IMR-90 (cell line): ENCODE measurements around the gene COL28A1. TPM values are rescaled to one million over a fixed set of nuclear protein-coding genes. Genes with fewer than 3 reads are reported as not detected.

Source experiments
- ATAC-seq: fragments of 200-7000 bp; cut with Tn5 transposase; 2 replicates; pipeline ENCODE4 v1.9.1; 2020; ENCODE audit warnings: low read depth, mild to moderate bottlenecking, moderate library complexity
- BruUV-seq: library from RNA; stranded (reverse); fragments of 400-500 nt; replicated peaks from 2 replicates; lab custom pipeline; 2021; lab: Mats Ljungman, UMichigan
- CTCF ChIA-PET: fragments of 300-600 bp; formaldehyde crosslinking; extraction: SDS; loops from one replicate; lab custom pipeline; 2021; ENCODE audit warnings: antibody characterized with exemption; lab: Yijun Ruan, JAX
- POLR2A ChIA-PET: fragments of 300-600 bp; sonication (Branson Sonifier 250); formaldehyde crosslinking; loops from one replicate; lab custom pipeline; 2022; ENCODE audit warnings: antibody characterized with exemption; ENCODE audit not compliant: unreplicated experiment; lab: Charles Lee
- DNase-seq: peaks from one replicate; pipeline ENCODE4 v3.0.0; 2013
- H2AFZ ChIP-seq: replicated peaks from 2 replicates; pipeline ENCODE3; 2013; ENCODE audit warnings: low read length, mild to moderate bottlenecking; ENCODE audit not compliant: poor library complexity
- H2AK5ac ChIP-seq: 2 replicates; pipeline ENCODE4 v1.6.1; 2013; ENCODE audit warnings: low read depth, low read length, inconsistent platforms
- H2AK9ac ChIP-seq: replicated peaks from 2 replicates; pipeline ENCODE3; 2013; ENCODE audit warnings: mild to moderate bottlenecking, low read depth, low read length, moderate library complexity; ENCODE audit not compliant: poor library complexity
- H2BK120ac ChIP-seq: 2 replicates; pipeline ENCODE4 v1.6.1; 2013; ENCODE audit warnings: low read depth, low read length, inconsistent platforms
- H2BK15ac ChIP-seq: 3 replicates; pipeline ENCODE4 v1.6.1; 2013; ENCODE audit warnings: low read depth, low read length, inconsistent platforms
- H2BK20ac ChIP-seq: 2 replicates; pipeline ENCODE4 v1.6.1; 2013; ENCODE audit warnings: low read depth, mild to moderate bottlenecking, inconsistent platforms, low read length, moderate library complexity
- H2BK5ac ChIP-seq: 2 replicates; pipeline ENCODE4 v1.6.1; 2013; ENCODE audit warnings: mild to moderate bottlenecking, low read depth, low read length, inconsistent platforms; ENCODE audit not compliant: poor library complexity, severe bottlenecking
- H3K14ac ChIP-seq: replicated peaks from 2 replicates; pipeline ENCODE4 v1.6.1; 2013; ENCODE audit warnings: low read depth, low read length, inconsistent platforms
- H3K18ac ChIP-seq: 2 replicates; pipeline ENCODE4 v1.6.1; 2013; ENCODE audit warnings: low read depth, low read length, control low read depth
- H3K23ac ChIP-seq: 2 replicates; pipeline ENCODE4 v1.6.1; 2013; ENCODE audit warnings: low read depth, low read length, inconsistent platforms
- H3K27ac ChIP-seq: 2 replicates; pipeline ENCODE4 v1.5.1; 2013; ENCODE audit warnings: mild to moderate bottlenecking, control low read depth, low read length; ENCODE audit not compliant: insufficient read depth
- H3K27me3 ChIP-seq: 2 replicates; pipeline ENCODE4 v1.6.1; 2013; ENCODE audit warnings: low read length; ENCODE audit not compliant: control insufficient read depth, insufficient read depth
- H3K36me3 ChIP-seq: 2 replicates; pipeline ENCODE4 v1.6.1; 2013; ENCODE audit warnings: low read length, mixed read lengths; ENCODE audit not compliant: control insufficient read depth, insufficient read depth
- H3K4ac ChIP-seq: 2 replicates; pipeline ENCODE4 v1.6.1; 2013; ENCODE audit warnings: low read depth, low read length, inconsistent platforms
- H3K4me1 ChIP-seq: 2 replicates; pipeline ENCODE4 v1.6.1; 2013; ENCODE audit warnings: low read length, mixed read lengths; ENCODE audit not compliant: control insufficient read depth, insufficient read depth
- H3K4me2 ChIP-seq: 2 replicates; pipeline ENCODE4 v1.6.1; 2013; ENCODE audit warnings: low read depth, mild to moderate bottlenecking, control low read depth, low read length, moderate library complexity
- H3K4me3 ChIP-seq: 2 replicates; pipeline ENCODE4 v1.5.1; 2013; ENCODE audit warnings: low read depth, mild to moderate bottlenecking, control low read depth, low read length, moderate library complexity; ENCODE audit not compliant: insufficient read depth
- H3K56ac ChIP-seq: 2 replicates; pipeline ENCODE4 v1.6.1; 2013; ENCODE audit warnings: low read length, inconsistent platforms; ENCODE audit not compliant: insufficient read depth; ENCODE audit errors: extremely low read depth
- H3K79me1 ChIP-seq, 2 experiments: 2 replicates each; pipeline ENCODE4 v1.6.1; 2013; ENCODE audit warnings: low read length in 2 of 2, inconsistent platforms in 1 of 2, low read depth in 1 of 2
- H3K9ac ChIP-seq: 2 replicates; pipeline ENCODE4 v1.6.1; 2013; ENCODE audit warnings: low read depth, low read length, control low read depth
- H3K9me1 ChIP-seq: 2 replicates; pipeline ENCODE4 v1.6.1; 2013; ENCODE audit warnings: low read length, inconsistent platforms; ENCODE audit not compliant: insufficient read depth
- H3K9me3 ChIP-seq: 2 replicates; pipeline ENCODE4 v1.6.1; 2013; ENCODE audit warnings: low read length; ENCODE audit not compliant: control insufficient read depth, insufficient read depth
- H4K20me1 ChIP-seq: 2 replicates; pipeline ENCODE4 v1.6.1; 2013; ENCODE audit warnings: low read length, inconsistent platforms; ENCODE audit not compliant: insufficient read depth
- H4K5ac ChIP-seq: 2 replicates; pipeline ENCODE4 v1.6.1; 2013; ENCODE audit warnings: mild to moderate bottlenecking, low read depth, low read length, control low read depth
- H4K8ac ChIP-seq, 2 experiments: 2 replicates each; pipeline ENCODE4 v1.6.1; 2013; ENCODE audit warnings: low read depth in 2 of 2, low read length in 2 of 2, control low read depth in 1 of 2, inconsistent platforms in 1 of 2
- H4K91ac ChIP-seq: 2 replicates; pipeline ENCODE4 v1.6.1; 2013; ENCODE audit warnings: low read depth, low read length, inconsistent platforms; ENCODE audit not compliant: insufficient read depth
- BHLHE40 ChIP-seq: fragments of 150-350 bp; IDR thresholded peaks from 2 replicates; pipeline ENCODE4 v1.6.1; 2016; ENCODE audit warnings: mild to moderate bottlenecking, low read depth, low read length
- CEBPB ChIP-seq: IDR thresholded peaks from 2 replicates; pipeline ENCODE4 v1.6.1; 2012; ENCODE audit warnings: low read depth, low read length, improper control_type of control experiment
- CHD1 ChIP-seq: IDR thresholded peaks from 2 replicates; pipeline ENCODE4 v1.6.1; 2012; ENCODE audit warnings: low read depth, low read length, improper control_type of control experiment
- MAFK ChIP-seq: IDR thresholded peaks from 2 replicates; pipeline ENCODE4 v1.6.1; 2012; ENCODE audit warnings: low read depth, low read length, improper control_type of control experiment
- MAZ ChIP-seq: IDR thresholded peaks from 2 replicates; pipeline ENCODE4 v1.6.1; 2012; ENCODE audit warnings: low read depth, mild to moderate bottlenecking, low read length, improper control_type of control experiment, moderate library complexity, borderline replicate concordance
- MXI1 ChIP-seq: IDR thresholded peaks from 2 replicates; pipeline ENCODE4 v1.6.1; 2012; ENCODE audit warnings: low read depth, mild to moderate bottlenecking, low read length, moderate library complexity, borderline replicate concordance
- NFE2L2 ChIP-seq: fragments of 150-350 bp; IDR thresholded peaks from 2 replicates; pipeline ENCODE4 v1.6.1; 2016; ENCODE audit warnings: low read depth, mild to moderate bottlenecking, low read length
- POLR2A ChIP-seq: IDR thresholded peaks from 2 replicates; pipeline ENCODE4 v1.6.1; 2012; ENCODE audit warnings: mild to moderate bottlenecking, low read depth, low read length
- RAD21 ChIP-seq: IDR thresholded peaks from 2 replicates; pipeline ENCODE4 v1.6.1; 2012; ENCODE audit warnings: low read length, improper control_type of control experiment
- RCOR1 ChIP-seq: IDR thresholded peaks from 2 replicates; pipeline ENCODE4 v1.6.1; 2012; ENCODE audit warnings: mild to moderate bottlenecking, low read length, improper control_type of control experiment; ENCODE audit not compliant: insufficient replicate concordance
- RFX5 ChIP-seq: IDR thresholded peaks from 2 replicates; pipeline ENCODE4 v1.8.0; 2012; ENCODE audit warnings: low read depth, mild to moderate bottlenecking, low read length, moderate library complexity
- SMC3 ChIP-seq: fragments of 150-350 bp; IDR thresholded peaks from 2 replicates; pipeline ENCODE4 v1.6.1; 2016; ENCODE audit warnings: low read depth, mild to moderate bottlenecking, antibody characterized with exemption, low read length, moderate library complexity
- WGBS, 2 experiments: methylation state at CpG; one replicate each; pipeline versions ENCODE4 v1.1.5 to v1.1.7; 2013; ENCODE audit warnings: missing lambda C conversion rate in 2 of 2; ENCODE audit not compliant: insufficient read length in 1 of 2; ENCODE audit errors: extremely low coverage in 2 of 2; 5-methylcytosine and 5-hydroxymethylcytosine counted together
- dilution Hi-C: fragments of 300-500 bp; cut with HindIII; formaldehyde crosslinking; loops from one replicate; pipeline ENCODE4 v1.14.3; 2018; ENCODE audit warnings: low sequenced_read_pairs; ENCODE audit not compliant: unreplicated experiment
- in situ Hi-C: fragments of 300-500 bp; cut with MboI; formaldehyde crosslinking; loops from 3 replicates; pipeline ENCODE4 v1.14.3; 2019; ENCODE audit warnings: low sequenced_read_pairs, inconsistent platforms, mixed read lengths
- intact Hi-C: fragments of 100-400 bp; cut with micrococcal nuclease; formaldehyde crosslinking; loops from 2 replicates; pipeline ENCODE4 v1.10.0; 2022
- polyA plus RNA-seq, 3 experiments: library from polyadenylated mRNA; depleted of rRNA; stranded (reverse); fragments of >200 nt; gene quantifications; 2 replicates each; pipeline ENCODE4 v1.2.3, GENCODE V29; 2012; ENCODE audit warnings: low replicate concordance in 1 of 3
- total RNA-seq: library from RNA; depleted of rRNA; stranded (reverse); fragments of >200 nt; gene quantifications from 2 replicates; pipeline ENCODE4 v1.2.3, GENCODE V29; 2012
- TF ChIP-seq, protein P1 (sequence below): conservative IDR thresholded peaks from 2 replicates; pipeline ENCODE4 v1.5.1; 2012; ENCODE audit warnings: mild to moderate bottlenecking, low read depth, low read length, improper control_type of control experiment
- TF ChIP-seq, protein P2 (sequence below): fragments of 150-350 bp; IDR thresholded peaks from 2 replicates; pipeline ENCODE4 v1.6.1; 2017; ENCODE audit warnings: mild to moderate bottlenecking, antibody characterized with exemption, low read length, low read depth
- TF ChIP-seq, protein P3 (sequence below): fragments of 150-350 bp; IDR thresholded peaks from 2 replicates; pipeline ENCODE4 v1.6.1; 2016; ENCODE audit warnings: low read depth, mild to moderate bottlenecking, low read length, moderate library complexity, borderline replicate concordance

The COL28A1 gene
- total and polyA plus RNA-seq, 2 of the 4 experiments (the other 2 are of a cell fraction): under 0.01 to 0.05 TPM

DNA sequence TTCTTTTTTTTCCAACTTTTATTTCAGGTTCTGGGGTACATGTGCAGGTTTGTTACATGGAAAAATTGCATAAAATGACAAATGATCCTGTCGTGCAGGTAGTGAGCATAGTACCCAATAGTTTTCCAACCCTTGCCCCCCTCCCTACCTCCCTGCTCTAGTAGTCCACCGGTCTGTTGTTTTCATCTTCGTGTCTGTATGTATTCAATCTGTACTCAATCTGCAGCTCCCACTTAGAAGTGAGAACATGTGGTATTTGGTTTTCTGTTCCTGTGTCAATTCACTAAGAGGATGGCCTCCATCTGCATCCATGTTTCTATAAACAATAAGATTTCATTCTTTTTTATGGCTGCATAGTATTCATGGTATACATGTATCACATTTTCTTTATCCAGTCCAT lies 202.1 kb downstream of the COL28A1 start:
- CTCF ChIA-PET: no interaction called here
- dilution Hi-C loops (no loop called here), intact Hi-C loops (no loop called here), in situ Hi-C loops (no loop called here)
- H4K91ac ChIP-seq: no peak overlapping the region
- H3K36me3 ChIP-seq: no peaks in the 10 kb centered on the region
- TF ChIP-seq, protein P1, sequence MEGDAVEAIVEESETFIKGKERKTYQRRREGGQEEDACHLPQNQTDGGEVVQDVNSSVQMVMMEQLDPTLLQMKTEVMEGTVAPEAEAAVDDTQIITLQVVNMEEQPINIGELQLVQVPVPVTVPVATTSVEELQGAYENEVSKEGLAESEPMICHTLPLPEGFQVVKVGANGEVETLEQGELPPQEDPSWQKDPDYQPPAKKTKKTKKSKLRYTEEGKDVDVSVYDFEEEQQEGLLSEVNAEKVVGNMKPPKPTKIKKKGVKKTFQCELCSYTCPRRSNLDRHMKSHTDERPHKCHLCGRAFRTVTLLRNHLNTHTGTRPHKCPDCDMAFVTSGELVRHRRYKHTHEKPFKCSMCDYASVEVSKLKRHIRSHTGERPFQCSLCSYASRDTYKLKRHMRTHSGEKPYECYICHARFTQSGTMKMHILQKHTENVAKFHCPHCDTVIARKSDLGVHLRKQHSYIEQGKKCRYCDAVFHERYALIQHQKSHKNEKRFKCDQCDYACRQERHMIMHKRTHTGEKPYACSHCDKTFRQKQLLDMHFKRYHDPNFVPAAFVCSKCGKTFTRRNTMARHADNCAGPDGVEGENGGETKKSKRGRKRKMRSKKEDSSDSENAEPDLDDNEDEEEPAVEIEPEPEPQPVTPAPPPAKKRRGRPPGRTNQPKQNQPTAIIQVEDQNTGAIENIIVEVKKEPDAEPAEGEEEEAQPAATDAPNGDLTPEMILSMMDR: no peak
- no peak for TF ChIP-seq RAD21
- no peak for TF ChIP-seq MXI1
- TF ChIP-seq, protein P2, sequence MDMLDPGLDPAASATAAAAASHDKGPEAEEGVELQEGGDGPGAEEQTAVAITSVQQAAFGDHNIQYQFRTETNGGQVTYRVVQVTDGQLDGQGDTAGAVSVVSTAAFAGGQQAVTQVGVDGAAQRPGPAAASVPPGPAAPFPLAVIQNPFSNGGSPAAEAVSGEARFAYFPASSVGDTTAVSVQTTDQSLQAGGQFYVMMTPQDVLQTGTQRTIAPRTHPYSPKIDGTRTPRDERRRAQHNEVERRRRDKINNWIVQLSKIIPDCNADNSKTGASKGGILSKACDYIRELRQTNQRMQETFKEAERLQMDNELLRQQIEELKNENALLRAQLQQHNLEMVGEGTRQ: no peak
- no peak for TF ChIP-seq RCOR1
- TF ChIP-seq SMC3: no peak
- TF ChIP-seq CHD1: no peak
- TF ChIP-seq MAZ: no peak
- TF ChIP-seq RFX5: no peak
- no peak for TF ChIP-seq POLR2A
- no peak for TF ChIP-seq BHLHE40
- TF ChIP-seq CEBPB: no peak
- TF ChIP-seq, protein P3, sequence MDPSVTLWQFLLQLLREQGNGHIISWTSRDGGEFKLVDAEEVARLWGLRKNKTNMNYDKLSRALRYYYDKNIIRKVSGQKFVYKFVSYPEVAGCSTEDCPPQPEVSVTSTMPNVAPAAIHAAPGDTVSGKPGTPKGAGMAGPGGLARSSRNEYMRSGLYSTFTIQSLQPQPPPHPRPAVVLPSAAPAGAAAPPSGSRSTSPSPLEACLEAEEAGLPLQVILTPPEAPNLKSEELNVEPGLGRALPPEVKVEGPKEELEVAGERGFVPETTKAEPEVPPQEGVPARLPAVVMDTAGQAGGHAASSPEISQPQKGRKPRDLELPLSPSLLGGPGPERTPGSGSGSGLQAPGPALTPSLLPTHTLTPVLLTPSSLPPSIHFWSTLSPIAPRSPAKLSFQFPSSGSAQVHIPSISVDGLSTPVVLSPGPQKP: no peak
- no peak for TF ChIP-seq NFE2L2
- no peak for TF ChIP-seq MAFK
- no peaks in the 10 kb centered on the region for H3K27me3 ChIP-seq
- no peak overlapping the region for H2BK15ac ChIP-seq
- no peak overlapping the region for H2BK120ac ChIP-seq
- no peak for ATAC-seq
- H3K14ac ChIP-seq: no peak overlapping the region
- BruUV-seq: no TSS peak
- no peak overlapping the region for H4K8ac ChIP-seq
- no peak overlapping the region for H2BK5ac ChIP-seq
- no peak overlapping the region for H3K27ac ChIP-seq
- no peak overlapping the region for H4K5ac ChIP-seq
- no peaks in the 10 kb centered on the region for H3K9me3 ChIP-seq
- H3K9ac ChIP-seq: no peak overlapping the region
- H3K4me1 ChIP-seq: no peaks in the 10 kb centered on the region
- no peak overlapping the region for H2AFZ ChIP-seq
- no peaks in the 10 kb centered on the region for H3K79me1 ChIP-seq
- H3K56ac ChIP-seq: no peak overlapping the region
- H4K20me1 ChIP-seq: no peaks in the 10 kb centered on the region
- no peaks in the 10 kb centered on the region for H3K9me1 ChIP-seq
- H2BK20ac ChIP-seq: no peak overlapping the region
- H3K4me3 ChIP-seq: no peak overlapping the region
- POLR2A ChIA-PET: no interaction called here
- DNase-seq: no peak
- no peak overlapping the region for H2AK9ac ChIP-seq
- no peak overlapping the region for H2AK5ac ChIP-seq
- no peak overlapping the region for H3K4ac ChIP-seq
- H3K23ac ChIP-seq: no peak overlapping the region
- no peak overlapping the region for H3K4me2 ChIP-seq
- no CpG with 5 or more reads among the region's 3 CpGs for WGBS, 2 experiments
- H3K18ac ChIP-seq: no peak overlapping the region
